B cell (primary cell): ENCODE data around the gene DENND6A. TPM values are rescaled to one million over a fixed set of nuclear protein-coding genes. Genes with fewer than 3 reads are reported as not detected.

Experiments used
- ATAC-seq: fragments of 200-7000 bp; cut with Tn5 transposase; one replicate; pipeline ENCODE4 v1.10.0; 2021; ENCODE audit warnings: low read depth, mild to moderate bottlenecking, moderate number of reproducible peaks, moderate library complexity
- CTCF ChIA-PET: fragments of 350-600 bp; sonication (Branson Sonifier 250); formaldehyde crosslinking; loops from one replicate; lab custom pipeline; 2021; ENCODE audit warnings: antibody characterized with exemption, inconsistent platforms; lab: Charles Lee
- POLR2A ChIA-PET: fragments of 350-600 bp; sonication (Branson Sonifier 250); formaldehyde crosslinking; loops from one replicate; lab custom pipeline; 2021; ENCODE audit warnings: antibody characterized with exemption; lab: Charles Lee
- DNase-seq: peaks from one replicate; pipeline ENCODE4 v3.0.0; 2013
- H2AFZ ChIP-seq: 2 replicates; pipeline ENCODE4 v1.6.1; 2012; ENCODE audit warnings: mild to moderate bottlenecking, low read depth, low read length; ENCODE audit not compliant: insufficient read depth, poor library complexity, severe bottlenecking
- H3K27ac ChIP-seq, 2 donors: 1 replicate in 1 of 2; 2 replicates in 1 of 2; pipeline ENCODE4 v1.5.1; 2012 to 2013; ENCODE audit warnings: low read length in 2 of 2, mild to moderate bottlenecking in 2 of 2, moderate library complexity in 1 of 2
- H3K27me3 ChIP-seq, 4 experiments: fragments of 200-600 bp in 1 of 4; sonication (generic) in 1 of 4; replicated peaks in 1 of 4; 1 replicate in 2 of 4; 2 replicates in 2 of 4; pipeline versions ENCODE4 v1.6.1 to v1.7.0; 2013 to 2016; ENCODE audit warnings: low read length in 3 of 4, mild to moderate bottlenecking in 2 of 4, mixed read lengths in 1 of 4, moderate library complexity in 1 of 4; ENCODE audit not compliant: insufficient read depth in 4 of 4, control insufficient read depth in 3 of 4; ENCODE audit errors: control extremely low read depth in 1 of 4
- H3K36me3 ChIP-seq, 2 experiments: replicated peaks in 1 of 2; 1 replicate in 1 of 2; 2 replicates in 1 of 2; pipeline versions ENCODE4 v1.6.1 to v1.7.1; 2013; ENCODE audit warnings: low read length in 1 of 2; ENCODE audit not compliant: insufficient read depth in 2 of 2, control insufficient read depth in 1 of 2; ENCODE audit errors: control extremely low read depth in 1 of 2, extremely low read depth in 1 of 2
- H3K4me1 ChIP-seq, 2 donors: fragments of 200-600 bp in 1 of 2; sonication (generic) in 1 of 2; 1 replicate in 1 of 2; 2 replicates in 1 of 2; pipeline versions ENCODE4 v1.5.1 to v1.6.1; 2013 to 2017; ENCODE audit warnings: low read length in 2 of 2; ENCODE audit not compliant: control insufficient read depth in 2 of 2, insufficient read depth in 2 of 2
- H3K4me2 ChIP-seq: replicated peaks from 2 replicates; pipeline ENCODE3; 2012; ENCODE audit warnings: mild to moderate bottlenecking, low read depth, low read length; ENCODE audit not compliant: poor library complexity, severe bottlenecking
- H3K4me3 ChIP-seq, 5 experiments: fragments of 200-600 bp in 1 of 5; sonication (generic) in 1 of 5; 1 replicate in 3 of 5; 2 replicates in 2 of 5; pipeline versions ENCODE4 v1.5.1 to v1.7.0; 2011 to 2016; ENCODE audit warnings: low read length in 4 of 5, mild to moderate bottlenecking in 4 of 5, low read depth in 2 of 5, control low read depth in 1 of 5, moderate library complexity in 1 of 5; ENCODE audit not compliant: insufficient read depth in 1 of 5; ENCODE audit errors: control extremely low read depth in 1 of 5, extremely low read depth in 1 of 5
- H3K79me2 ChIP-seq: fragments of 200-600 bp; sonication (generic); one replicate; pipeline ENCODE4 v1.6.0; 2016; ENCODE audit warnings: low read length; ENCODE audit not compliant: control insufficient read depth, insufficient read depth
- H3K9ac ChIP-seq: fragments of 200-600 bp; sonication (generic); 2 replicates; pipeline ENCODE4 v1.6.1; 2017; ENCODE audit warnings: mild to moderate bottlenecking, low read length, moderate library complexity
- H3K9me3 ChIP-seq, 3 donors: one replicate each; pipeline versions ENCODE4 v1.6.1 to v1.7.1; 2013; ENCODE audit warnings: low read length in 2 of 3; ENCODE audit not compliant: control insufficient read depth in 2 of 3, insufficient read depth in 1 of 3; ENCODE audit errors: control extremely low read depth in 1 of 3
- H4K20me1 ChIP-seq: 2 replicates; pipeline ENCODE4 v1.6.0; 2012; ENCODE audit warnings: mild to moderate bottlenecking, low read length; ENCODE audit not compliant: insufficient read depth, control insufficient read depth, poor library complexity, severe bottlenecking
- H3K27ac Mint-ChIP-seq: one replicate; pipeline ENCODE4 v1.8.0; 2021; ENCODE audit warnings: mixed read lengths
- H3K27me3 Mint-ChIP-seq: one replicate; pipeline ENCODE4 v1.8.0; 2021; ENCODE audit warnings: mixed read lengths
- H3K4me1 Mint-ChIP-seq: one replicate; pipeline ENCODE4 v1.8.0; 2021; ENCODE audit warnings: mixed read lengths
- H3K4me3 Mint-ChIP-seq: one replicate; pipeline ENCODE4 v1.8.0; 2021; ENCODE audit warnings: mixed read lengths
- H3K9me3 Mint-ChIP-seq: one replicate; pipeline ENCODE4 v1.8.0; 2022; ENCODE audit warnings: mixed read lengths; ENCODE audit not compliant: insufficient read depth
- CTCF ChIP-seq: fragments of 200-600 bp; IDR thresholded peaks from one replicate; pipeline ENCODE4 v1.8.0; 2022; ENCODE audit warnings: antibody characterized with exemption, mild to moderate bottlenecking
- EZH2 ChIP-seq: IDR thresholded peaks from 2 replicates; pipeline ENCODE4 v1.6.1; 2012; ENCODE audit warnings: borderline replicate concordance, low read depth, mild to moderate bottlenecking, moderate library complexity, low read length; ENCODE audit not compliant: insufficient read depth, poor library complexity, severe bottlenecking
- intact Hi-C: fragments of 100-400 bp; cut with micrococcal nuclease; formaldehyde crosslinking; loops from one replicate; pipeline ENCODE4 v1.10.0; 2022
- polyA plus RNA-seq: library from polyadenylated mRNA; depleted of rRNA; stranded (reverse); fragments of >200 nt; gene quantifications from 2 replicates; pipeline ENCODE4 v1.2.3, GENCODE V29; 2012
- total RNA-seq, 2 donors: library from RNA; stranded (reverse); fragments of 120-200 nt in 1 of 2; gene quantifications; 1 replicate in 1 of 2; 2 replicates in 1 of 2; pipeline versions ENCODE4 v1.2.3 to v1.2.4, GENCODE V29; 2013 to 2022

Gene DENND6A
- total and polyA plus RNA-seq, 2 donors (not counting 1 experiment from before 2014, with no cell fraction given), result 10.0 to 31.5 TPM

- Histone ChIP-seq H3K27me3 (no peaks in the 10 kb centered on the region), H3K9ac (no peak overlapping the region), H3K4me2 (peak overlapping the region; percentile 63), H2AFZ (no peak overlapping the region), H3K4me3 (no peak overlapping the region), H3K4me1 (peaks cover 27 to 36% of the 10 kb centered on the region in 2 donors), H3K79me2 (peaks cover 51% of the 10 kb centered on the region), H3K9me3 (no peaks in the 10 kb centered on the region), H3K27ac (peak overlapping the region in 1 of 2 donors; percentile 80), H3K36me3 (peaks cover 0 to 24% of the 10 kb centered on the region in 2 experiments), H4K20me1 (no peaks in the 10 kb centered on the region)
- POLR2A ChIA-PET, result interaction anchor here (1.9 to 2.0 kb wide), 2 partner anchors 22 to 85 kb away, joined by 6 to 9 read pairs; partner anchors contain the start of genes DENND6A and SLMAP
- no peak for TF ChIP-seq EZH2
- no peak for TF ChIP-seq CTCF
- ATAC-seq, result no peak
- peaks cover 42% of the 10 kb centered on the region for H3K4me1 Mint-ChIP-seq
- peak; percentile 21 for DNase-seq
- no peaks in the 10 kb centered on the region for H3K27me3 Mint-ChIP-seq
- CTCF ChIA-PET, result no interaction called here
- peak overlapping the region; percentile 18 for H3K27ac Mint-ChIP-seq
- intact Hi-C loops, result loop anchor here (2.0 to 5.0 kb wide), 3 partner anchors 74 to 443 kb away; partner anchors contain the start of genes APPL1 and ARF4
- no peak overlapping the region for H3K4me3 Mint-ChIP-seq
- no peaks in the 10 kb centered on the region for H3K9me3 Mint-ChIP-seq
These were observed 22.3 kb downstream of the DENND6A start for GRCh38 chr3:57670543-57670942.

- ChIA-PET POLR2A (no interaction called here), CTCF (no interaction called here)
- H3K27me3 Mint-ChIP-seq, result no peaks in the 10 kb centered on the region
- TF ChIP-seq EZH2 (no peak), CTCF (no peak)
- H3K27ac Mint-ChIP-seq, result no peak overlapping the region
- no peak for DNase-seq
- no peaks in the 10 kb centered on the region for H4K20me1 ChIP-seq
- H3K9me3 ChIP-seq, result no peaks in the 10 kb centered on the region
- H3K4me1 ChIP-seq, result no peaks in the 10 kb centered on the region
- H3K9me3 Mint-ChIP-seq, result no peaks in the 10 kb centered on the region
- no peak overlapping the region for H3K27ac ChIP-seq
- H3K79me2 ChIP-seq, result no peaks in the 10 kb centered on the region
- H3K36me3 ChIP-seq, result peaks cover 15 to 45% of the 10 kb centered on the region in 2 experiments
- H2AFZ ChIP-seq, result no peak overlapping the region
- H3K4me3 ChIP-seq, result no peak overlapping the region
- H3K27me3 ChIP-seq, result no peaks in the 10 kb centered on the region
- H3K4me1 Mint-ChIP-seq, result no peaks in the 10 kb centered on the region
- H3K4me3 Mint-ChIP-seq, result no peak overlapping the region
- intact Hi-C loops, result no loop called here
- no peak overlapping the region for H3K4me2 ChIP-seq
- no peak for ATAC-seq
- no peak overlapping the region for H3K9ac ChIP-seq
These were observed 31.5 kb downstream of the DENND6A start for GRCh38 chr3:57661404-57661803.
